ENCODE data around the gene TMEM273. TPM values are rescaled to one million over a fixed set of nuclear protein-coding genes. Genes with fewer than 3 reads are reported as not detected.

TMEM273 gene
- total and polyA plus RNA-seq, 8 donors: 5.5 to 46.9 (median 7.0) TPM

DNA sequence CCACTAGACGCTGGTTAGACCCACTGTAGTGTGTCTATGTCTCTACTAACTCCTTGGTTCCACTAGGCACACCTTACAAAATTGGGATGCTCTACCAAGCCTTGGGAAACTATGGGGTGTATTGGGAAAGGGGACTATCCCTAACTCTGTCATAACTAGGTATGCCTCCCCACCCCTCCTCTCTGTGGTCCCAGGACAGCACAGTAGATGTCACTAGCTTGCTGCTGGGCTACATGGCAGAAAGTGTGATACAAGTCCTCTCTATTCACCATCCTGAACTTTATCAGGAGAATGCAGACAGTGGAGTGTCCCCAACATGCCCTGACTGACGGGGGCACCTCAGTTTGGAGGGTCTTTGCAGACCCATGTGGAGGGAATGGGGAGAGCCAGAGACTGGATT, 30.3 kb upstream of the TMEM273 start:
- no peak overlapping the region for H3K27ac ChIP-seq
- DNase-seq (no peak), ATAC-seq (no peak)
- H3K4me3 ChIP-seq: no peak overlapping the region
- TF ChIP-seq CTCF (IDR thresholded peaks at IDR 0.05): no peak
- intact Hi-C loops (cut with DNase I): no loop called here
- H3K9me3 ChIP-seq: peaks cover 0 to 2% of the 10 kb centered on the region in 2 donors
- H3K36me3 ChIP-seq: no peaks in the 10 kb centered on the region
- no peaks in the 10 kb centered on the region for H3K27me3 ChIP-seq
- H3K4me1 ChIP-seq: no peaks in the 10 kb centered on the region

GRCh38 chr10:49217645-49218044, 29.5 kb upstream of the TMEM273 start:
- intact Hi-C loops (cut with DNase I): no loop called here
- Histone ChIP-seq H3K9me3 (peaks cover 0 to 2% of the 10 kb centered on the region in 2 donors), H3K27ac (no peak overlapping the region), H3K4me1 (no peaks in the 10 kb centered on the region), H3K36me3 (no peaks in the 10 kb centered on the region), H3K27me3 (no peaks in the 10 kb centered on the region), H3K4me3 (no peak overlapping the region)
- no peak for TF ChIP-seq CTCF (IDR thresholded peaks at IDR 0.05)
- DNase-seq (no peak), ATAC-seq (no peak)

- Histone ChIP-seq H3K4me3 (no peak overlapping the region), H3K9me3 (no peaks in the 10 kb centered on the region), H3K36me3 (no peaks in the 10 kb centered on the region), H3K4me1 (no peaks in the 10 kb centered on the region), H3K27ac (no peak overlapping the region), H3K27me3 (no peaks in the 10 kb centered on the region)
- DNase-seq: no peak
- no peak for TF ChIP-seq CTCF (IDR thresholded peaks at IDR 0.05)
- intact Hi-C loops (cut with DNase I): no loop called here
- ATAC-seq: no peak
These were observed 25.0 kb upstream of the TMEM273 start for GRCh38 chr10:49213211-49213610.

- H3K27ac ChIP-seq: no peak overlapping the region
- no peaks in the 10 kb centered on the region for H3K27me3 ChIP-seq
- no peaks in the 10 kb centered on the region for H3K9me3 ChIP-seq
- intact Hi-C loops (cut with DNase I): no loop called here
- no peak overlapping the region for H3K4me3 ChIP-seq
- no peak for TF ChIP-seq CTCF (IDR thresholded peaks at IDR 0.05)
- no peak for DNase-seq
- no peaks in the 10 kb centered on the region for H3K4me1 ChIP-seq
- H3K36me3 ChIP-seq: no peaks in the 10 kb centered on the region
- no peak for ATAC-seq
These were observed 24.6 kb upstream of the TMEM273 start for GRCh38 chr10:49212783-49213182.

GRCh38 chr10:49212076-49212475, 23.9 kb upstream of the TMEM273 start:
- ATAC-seq (no peak), DNase-seq (no peak)
- Histone ChIP-seq H3K36me3 (no peaks in the 10 kb centered on the region), H3K27me3 (no peaks in the 10 kb centered on the region), H3K9me3 (no peaks in the 10 kb centered on the region), H3K4me3 (no peak overlapping the region), H3K4me1 (no peaks in the 10 kb centered on the region), H3K27ac (no peak overlapping the region)
- intact Hi-C loops (cut with DNase I): no loop called here
- TF ChIP-seq CTCF (IDR thresholded peaks at IDR 0.05): no peak

All from left lung (tissue), 10 donors.